NCI-H524 (cell line): ENCODE data around the gene ABAT.

ENCODE experiments used
- DNase-seq, 2 experiments: peaks; one replicate each; lab custom pipeline; 2025; lab: John Stamatoyannopoulos, UW

Gene ABAT

GRCh38 chr16:8649829-8650554 is 24.4 kb upstream of the ABAT start:
- no peak for DNase-seq

GRCh38 chr16:8651958-8652357 is 22.5 kb upstream of the ABAT start:
- peak; percentile 10 to 25 for DNase-seq

- peak in 1 of 2 experiments; percentile 6 for DNase-seq
Observed at GRCh38 chr16:8655184-8655717, 19.2 kb upstream of the ABAT start.

GRCh38 chr16:8656376-8656775 is 18.0 kb upstream of the ABAT start:
- no peak for DNase-seq

GRCh38 chr16:8660841-8661301 is 13.5 kb upstream of the ABAT start:
- DNase-seq: peak; percentile 61 to 84

- DNase-seq: no peak
Observed at GRCh38 chr16:8661703-8662102, 12.7 kb upstream of the ABAT start.

- DNase-seq: no peak
Observed at GRCh38 chr16:8663192-8664089, 11.0 kb upstream of the ABAT start.

- no peak for DNase-seq
Observed at GRCh38 chr16:8665529-8665928, 8.9 kb upstream of the ABAT start.

- no peak for DNase-seq
Observed at GRCh38 chr16:8667492-8667891, 6.9 kb upstream of the ABAT start.

GRCh38 chr16:8668113-8668512 is 6.3 kb upstream of the ABAT start:
- no peak for DNase-seq

- DNase-seq: no peak
Observed at GRCh38 chr16:8669481-8669880, 4.9 kb upstream of the ABAT start.

GRCh38 chr16:8670014-8670560 is 4.3 kb upstream of the ABAT start:
- no peak for DNase-seq

- peak in 1 of 2 experiments; percentile 56 for DNase-seq
Observed at GRCh38 chr16:8673611-8674412, 605 bp upstream of the ABAT start.

- DNase-seq: no peak
Observed at GRCh38 chr16:8675183-8676159, 1.1 kb downstream of the ABAT start.

GRCh38 chr16:8676160-8676547 is 1.7 kb downstream of the ABAT start:
- no peak for DNase-seq

GRCh38 chr16:8676737-8677375 is 2.4 kb downstream of the ABAT start:
- peak in 1 of 2 experiments; percentile 52 for DNase-seq

- no peak for DNase-seq
Observed at GRCh38 chr16:8677481-8677880, 3.1 kb downstream of the ABAT start.

GRCh38 chr16:8678068-8678927 is 3.9 kb downstream of the ABAT start:
- no peak for DNase-seq

GRCh38 chr16:8679151-8679550 is 4.7 kb downstream of the ABAT start:
- no peak for DNase-seq
